Stimulated activated CD4-positive, alpha-beta T cell treated with anti-CD3 and anti-CD28 coated beads, Interleukin-15, amount 100 ng/mL, for 48 hours (primary cell): ENCODE results near the gene IQGAP2.
A peak's percentile ranks its signal among the peaks of the same experiment; 100 is the strongest.

Experiments
- DNase-seq, 2 donors: peaks; one replicate each; pipeline ENCODE4 v3.0.0-alpha.2; 2020; ENCODE audit warnings: low read depth in 2 of 2

The IQGAP2 gene

DNA sequence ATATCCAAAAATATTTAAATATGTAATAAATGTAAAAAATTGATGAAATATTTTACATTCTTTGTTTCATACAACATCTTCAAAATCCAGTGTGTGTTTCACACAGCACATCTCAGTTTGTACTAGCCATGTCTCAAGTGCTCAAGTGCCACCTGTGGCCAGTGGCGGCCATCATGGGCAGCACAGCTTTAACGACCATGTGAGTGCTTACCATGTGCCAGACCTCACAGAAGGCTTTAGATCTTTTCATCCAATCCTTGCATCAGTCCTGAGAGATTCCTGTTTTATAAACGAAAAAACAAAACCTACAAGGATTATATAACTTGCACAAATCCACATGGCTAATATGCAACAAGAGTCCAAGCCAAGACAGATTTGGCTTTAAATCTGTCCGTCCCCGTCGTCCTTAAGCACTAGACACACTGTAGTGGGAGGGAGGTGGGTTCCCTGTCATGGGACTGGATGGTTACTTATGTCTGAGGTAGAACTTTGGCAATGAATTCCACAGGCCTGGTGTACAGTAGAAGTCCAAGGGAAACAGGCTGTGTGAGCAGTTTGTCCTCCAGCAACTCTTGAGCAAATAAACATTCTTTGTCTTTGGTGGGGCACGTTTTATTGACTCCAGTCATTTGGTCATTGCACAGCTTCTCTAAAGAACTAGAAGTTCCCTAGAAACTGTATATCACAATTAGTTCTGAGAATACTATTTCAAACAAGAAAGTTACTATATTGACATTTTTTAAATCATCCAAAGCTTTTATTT lies 287.8 kb downstream of the IQGAP2 start:
- no peak for DNase-seq

DNA sequence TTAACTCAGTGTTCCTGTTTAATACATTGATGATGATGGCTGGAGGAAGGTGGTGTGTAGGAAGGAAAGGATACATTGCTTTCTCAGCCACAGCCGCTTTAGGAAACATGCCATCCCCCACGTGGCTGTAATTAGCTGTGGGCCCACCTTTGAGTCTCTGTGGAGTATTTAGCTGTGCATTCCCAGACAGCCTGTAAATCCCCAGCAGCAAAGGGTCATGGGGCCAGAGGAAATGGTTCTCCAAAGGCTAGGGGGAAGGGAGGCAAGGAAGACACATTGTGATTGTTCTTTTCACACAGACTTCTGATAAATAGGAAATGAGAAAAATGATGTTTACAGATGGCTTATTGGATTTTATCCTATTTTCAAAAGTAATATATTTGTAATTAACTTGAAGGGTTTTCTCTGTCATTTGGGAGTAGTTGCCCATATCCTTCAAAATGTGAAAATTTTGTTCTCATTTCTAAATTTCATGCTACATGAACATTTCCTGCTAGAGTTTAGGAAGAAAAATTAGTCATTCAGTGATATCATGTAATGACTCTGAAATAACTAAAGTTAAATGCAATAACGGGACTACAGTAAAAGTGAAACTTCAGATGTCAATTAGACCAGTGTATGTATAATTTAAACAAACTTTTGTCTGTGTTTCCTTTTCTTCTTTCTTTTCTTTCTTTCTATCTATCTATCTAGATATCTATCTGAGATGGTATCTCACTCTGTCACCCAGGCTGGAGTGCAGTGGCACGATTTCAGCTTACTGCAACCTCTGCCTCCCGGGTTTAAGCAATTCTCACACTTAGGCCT lies 288.6 kb downstream of the IQGAP2 start:
- DNase-seq = no peak

DNA sequence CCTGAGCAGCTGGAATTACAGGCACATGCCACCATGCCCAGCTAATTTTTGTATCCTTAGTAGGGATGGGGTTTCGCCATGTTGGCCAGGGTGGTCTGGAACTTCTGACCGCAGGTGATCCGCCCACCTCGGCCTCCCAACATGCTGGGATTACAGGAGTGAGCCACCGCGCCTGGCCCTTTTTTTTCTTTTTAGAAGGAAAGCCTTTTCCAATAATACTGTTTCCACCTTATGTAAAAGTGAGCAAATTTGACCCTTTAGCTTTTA lies 289.1 kb downstream of the IQGAP2 start:
- DNase-seq = no peak

DNA sequence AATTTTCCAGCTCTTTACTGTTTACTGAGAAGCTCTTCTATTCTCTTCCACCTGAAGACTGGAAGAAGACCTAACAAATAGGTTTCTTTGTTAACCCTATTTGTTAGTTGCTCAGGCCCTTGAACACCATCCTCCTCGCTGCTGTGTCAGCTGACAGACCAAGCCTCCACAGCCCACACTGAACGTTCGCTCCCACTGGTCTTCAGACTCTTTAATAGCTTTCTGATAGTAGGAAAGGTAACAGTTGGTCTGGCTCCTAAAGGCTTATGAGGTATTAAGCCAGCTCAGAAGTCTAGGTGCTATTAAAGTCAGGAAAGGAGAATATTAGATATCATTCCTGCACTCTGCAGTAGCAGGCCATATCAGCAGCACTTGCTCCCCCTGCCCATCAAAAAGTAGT lies 289.6 kb downstream of the IQGAP2 start:
- no peak for DNase-seq

DNA sequence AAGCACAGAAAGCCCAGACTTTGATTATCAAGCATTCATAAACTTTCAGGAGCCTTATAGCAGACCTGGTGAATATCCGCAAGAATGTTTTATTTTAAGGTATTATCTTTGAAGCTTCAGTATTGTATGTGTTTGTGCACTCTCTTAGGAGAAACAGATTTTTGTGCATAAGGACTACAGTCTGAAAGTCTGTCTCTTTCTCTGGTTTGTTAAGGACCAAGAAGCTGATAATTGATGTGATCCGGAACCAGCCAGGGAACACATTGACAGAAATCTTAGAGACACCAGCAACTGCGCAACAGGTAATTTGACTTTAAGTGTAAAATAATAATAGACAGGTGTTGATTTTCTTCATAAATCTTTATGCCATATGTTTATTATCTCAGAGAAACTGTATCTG lies 290.1 kb downstream of the IQGAP2 start:
- DNase-seq = no peak

DNA sequence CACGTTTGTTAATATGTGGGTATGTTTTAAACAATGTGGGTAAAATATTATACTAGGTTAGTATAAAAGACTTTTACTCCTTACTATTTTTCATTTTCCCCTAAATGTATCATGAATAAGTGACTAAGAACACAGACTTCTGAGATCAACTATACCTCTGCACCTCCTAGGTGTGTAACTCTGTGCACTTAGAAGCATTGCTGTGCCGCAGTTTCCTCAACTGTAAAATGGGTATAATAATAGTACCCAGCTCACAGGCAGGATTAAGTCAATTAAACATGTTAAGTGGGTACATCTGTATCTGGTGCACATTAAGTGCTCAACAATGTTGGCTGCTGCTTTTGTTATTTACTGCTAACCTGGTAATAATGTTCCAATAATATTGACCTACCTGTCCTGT lies 291.2 kb downstream of the IQGAP2 start:
- no peak for DNase-seq

DNA sequence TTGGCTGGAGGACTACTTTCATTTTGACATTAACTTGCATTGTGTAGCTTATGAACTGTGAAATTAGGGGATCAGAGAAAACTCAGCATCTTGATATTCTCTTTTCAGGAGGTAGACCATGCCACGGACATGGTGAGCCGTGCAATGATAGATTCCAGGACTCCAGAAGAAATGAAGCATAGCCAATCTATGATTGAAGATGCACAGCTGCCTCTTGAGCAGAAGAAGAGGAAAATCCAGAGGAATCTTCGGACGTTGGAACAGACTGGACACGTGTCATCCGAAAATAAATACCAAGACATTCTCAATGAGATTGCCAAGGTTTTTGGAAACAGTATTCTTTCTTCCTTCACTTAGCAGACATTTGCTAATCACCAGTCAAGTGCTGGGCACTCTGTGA lies 292.3 kb downstream of the IQGAP2 start:
- DNase-seq = no peak

DNA sequence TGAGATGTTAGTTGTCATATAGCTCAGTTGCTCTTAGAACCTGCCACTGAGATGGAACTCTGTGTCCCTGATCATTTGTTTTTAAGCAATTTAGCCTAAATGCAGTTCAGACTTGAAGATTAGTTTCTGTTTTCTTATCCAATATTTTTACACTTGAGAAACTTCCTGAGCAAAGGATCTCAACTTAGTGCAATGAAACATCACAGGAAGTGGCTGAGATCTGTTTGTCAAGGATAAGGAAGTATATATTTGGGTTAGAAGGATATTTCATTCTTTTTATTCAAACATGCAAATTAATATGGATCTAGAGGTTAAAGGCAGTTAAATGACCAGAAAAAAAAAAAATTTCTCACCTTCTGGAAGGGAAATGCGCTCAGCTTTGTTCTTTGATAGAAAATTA lies 293.2 kb downstream of the IQGAP2 start:
- no peak for DNase-seq

DNA sequence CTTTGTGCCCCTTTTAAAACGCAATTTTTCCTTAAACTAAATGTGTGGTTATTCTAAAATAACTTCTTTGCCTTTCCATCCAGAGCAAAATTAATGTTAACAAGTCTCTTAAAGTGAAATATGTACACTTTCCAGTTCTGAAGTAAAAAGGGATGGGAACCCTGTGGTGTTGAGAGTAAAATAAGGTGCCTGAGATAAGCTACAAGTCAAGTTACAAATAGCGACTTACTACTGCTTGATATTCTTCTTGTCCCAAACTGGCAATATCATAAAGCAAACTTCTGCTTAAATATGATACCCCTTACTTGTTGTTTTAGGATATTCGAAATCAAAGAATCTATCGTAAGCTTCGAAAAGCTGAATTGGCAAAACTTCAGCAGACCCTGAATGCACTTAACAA lies 294.6 kb downstream of the IQGAP2 start:
- no peak for DNase-seq

DNA sequence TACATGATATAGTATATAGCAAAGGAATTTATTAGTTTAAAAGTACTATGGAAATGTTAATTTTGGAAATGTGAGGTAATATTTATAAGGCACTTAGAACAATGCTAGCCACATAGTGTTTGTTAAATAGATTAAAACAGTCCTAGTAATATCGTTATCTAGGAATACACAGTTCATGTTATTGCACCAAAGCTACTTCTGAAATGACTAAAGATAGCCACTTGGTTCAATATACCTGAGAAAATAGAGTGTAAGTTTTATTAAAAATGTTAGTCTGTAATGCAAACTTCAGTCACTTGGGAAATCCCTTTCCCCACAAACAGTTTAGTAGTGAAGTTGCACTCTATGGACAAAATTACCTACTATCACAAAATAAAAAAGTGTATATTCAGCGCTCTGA lies 297.5 kb downstream of the IQGAP2 start:
- no peak for DNase-seq

DNA sequence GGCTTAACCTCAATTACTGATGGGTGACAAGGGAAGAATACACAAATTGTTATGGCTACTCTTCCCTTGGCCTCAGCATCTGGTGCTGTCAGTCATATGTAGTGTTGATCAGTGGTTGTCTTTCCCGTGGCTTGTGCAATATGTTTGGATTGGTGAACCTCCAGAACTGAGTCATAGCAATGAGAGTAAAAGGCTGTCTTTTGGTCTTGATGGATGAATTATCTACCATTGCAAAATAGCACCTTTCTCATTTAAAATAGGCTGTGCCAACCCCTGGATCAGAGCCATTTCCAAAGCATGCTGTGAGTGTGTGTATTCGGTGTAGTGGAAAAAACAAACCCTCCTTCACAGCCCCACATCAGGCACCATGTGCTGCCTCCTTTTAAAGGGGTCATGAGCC lies 298.2 kb downstream of the IQGAP2 start:
- DNase-seq = no peak

DNA sequence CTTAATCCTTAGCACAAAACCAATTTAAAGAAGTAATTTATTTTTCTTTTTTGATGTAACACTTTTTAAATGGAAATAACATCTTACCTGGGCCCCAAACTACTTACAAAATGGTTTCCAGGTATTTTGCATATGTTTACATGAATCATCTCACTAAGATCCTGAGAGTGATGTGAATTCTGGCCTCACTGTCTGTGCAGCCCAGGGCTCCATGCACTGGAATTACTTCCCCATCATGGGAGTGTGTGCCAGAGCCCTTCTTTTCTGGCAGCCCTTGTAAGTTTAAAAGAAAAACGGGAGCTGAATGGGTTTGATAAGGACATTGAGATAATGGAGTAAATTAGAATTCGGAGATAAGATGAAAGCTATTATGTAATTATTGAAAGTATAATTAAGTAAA lies 300.6 kb downstream of the IQGAP2 start:
- DNase-seq = no peak

DNA sequence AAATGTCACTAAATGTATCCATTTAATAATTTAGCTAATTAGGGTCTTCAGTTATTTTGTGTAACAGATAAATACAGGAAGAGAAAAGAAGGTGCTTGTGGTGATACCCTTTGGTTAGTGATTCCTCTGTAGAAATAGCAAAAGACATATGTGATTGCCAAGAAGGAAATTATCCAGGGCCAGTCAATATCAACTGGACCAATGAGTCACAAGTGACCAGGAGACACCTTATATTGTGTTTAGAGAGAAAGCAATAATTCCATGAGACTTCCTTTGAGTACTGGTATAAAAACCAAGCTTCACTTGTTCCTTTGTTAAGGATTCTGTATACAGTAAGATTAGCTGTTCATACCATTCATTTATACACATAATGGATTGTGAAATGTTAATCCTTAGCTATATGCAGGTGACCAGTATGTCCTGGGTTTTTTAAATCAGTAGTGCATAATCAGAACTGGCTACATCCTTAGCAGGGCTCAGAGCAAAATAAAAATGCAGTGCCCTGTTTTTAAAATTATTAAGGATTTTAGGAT lies 301.1 kb downstream of the IQGAP2 start:
- no peak for DNase-seq

DNA sequence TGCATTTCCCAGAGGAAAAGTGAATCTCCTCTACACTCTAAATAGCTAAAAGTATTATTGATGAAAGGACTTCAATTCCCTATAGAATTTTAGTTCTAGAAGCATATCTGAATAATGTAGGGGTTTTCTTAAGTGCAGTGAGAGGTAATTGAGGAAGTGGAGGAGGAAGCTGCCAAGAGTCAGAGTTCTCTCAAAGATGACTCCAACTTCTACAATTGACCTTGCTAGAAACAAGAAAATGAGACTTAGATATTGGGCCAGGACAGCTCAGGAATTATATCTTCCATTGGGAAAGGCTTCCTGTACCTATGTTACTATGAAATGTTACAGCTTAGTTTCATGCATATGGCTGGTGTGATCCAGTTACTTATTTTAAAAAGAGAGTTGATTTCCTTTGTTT lies 302.5 kb downstream of the IQGAP2 start:
- no peak for DNase-seq

DNA sequence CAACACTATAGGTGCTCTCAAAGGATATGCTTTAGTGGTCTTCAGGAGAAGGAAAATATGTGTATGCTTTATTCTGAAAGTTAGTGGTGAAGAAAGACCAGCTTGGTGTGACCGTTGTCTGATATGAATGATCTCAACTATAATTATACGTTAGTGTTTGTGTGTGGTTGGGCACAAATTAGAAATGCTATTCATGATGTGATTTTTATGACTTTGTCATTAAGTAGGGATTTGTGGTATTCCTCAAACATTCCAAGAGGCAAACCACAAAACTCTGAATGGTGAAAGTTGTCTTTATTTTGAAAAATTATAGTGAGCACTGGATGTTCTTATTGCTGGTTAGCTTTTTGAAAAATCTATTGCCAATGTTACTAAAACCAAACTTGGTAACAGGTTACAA lies 306.7 kb downstream of the IQGAP2 start:
- no peak for DNase-seq

DNA sequence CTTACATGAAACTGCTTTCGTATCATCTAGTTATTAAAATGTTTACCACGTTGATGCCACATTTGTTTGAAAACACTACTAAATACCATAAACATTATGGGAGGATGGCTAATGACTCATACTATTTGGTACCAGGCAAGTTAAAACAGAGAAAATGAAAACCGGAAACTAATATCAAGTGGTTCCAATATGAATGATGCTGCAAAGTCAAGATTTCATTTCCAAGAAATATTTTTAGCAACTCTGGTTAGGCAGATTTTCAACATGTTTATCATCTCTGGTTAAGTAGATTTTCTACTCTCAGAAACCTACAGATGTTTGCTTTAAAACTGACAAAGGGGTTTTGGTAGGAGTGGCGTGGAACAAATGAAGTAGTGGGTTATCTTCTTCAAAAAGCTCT lies 307.9 kb downstream of the IQGAP2 start:
- DNase-seq = no peak

DNA sequence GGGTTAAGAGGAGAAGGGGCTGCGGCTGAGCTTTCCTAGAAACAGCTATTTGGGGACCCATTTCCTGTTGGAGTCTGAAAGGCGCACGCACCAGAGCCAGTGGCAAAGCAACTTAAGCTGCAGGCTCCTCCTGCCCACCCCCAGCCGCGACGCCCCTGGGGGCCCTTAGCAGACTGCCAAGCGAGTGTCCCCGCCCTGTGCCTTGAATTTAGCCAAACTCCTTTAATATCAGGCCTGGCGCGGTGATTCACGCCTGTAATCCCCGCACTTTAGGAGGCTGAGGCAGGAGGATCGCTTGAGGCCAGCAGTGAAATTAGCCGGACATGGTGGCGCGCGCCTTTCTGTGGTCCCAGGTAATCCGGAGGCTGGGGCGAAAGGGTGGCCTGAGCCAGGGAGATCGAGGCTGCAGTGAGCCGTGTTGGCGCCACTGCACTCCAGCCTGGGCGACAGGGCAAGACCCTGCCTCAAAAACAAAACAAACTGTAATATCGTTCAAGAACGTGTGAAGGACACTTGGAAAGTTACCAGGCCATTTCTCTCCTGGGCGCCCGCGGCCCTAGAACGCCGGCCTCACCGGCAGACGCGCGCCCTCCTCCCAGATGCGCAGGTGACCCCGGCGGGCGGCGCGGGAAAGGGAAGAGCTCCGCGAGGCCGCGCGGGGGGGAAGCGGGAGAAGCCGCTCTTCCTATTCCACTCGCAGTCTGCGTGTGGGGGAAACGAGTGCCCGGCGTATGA lies 311.8 kb downstream of the IQGAP2 start:
- no peak for DNase-seq

DNA sequence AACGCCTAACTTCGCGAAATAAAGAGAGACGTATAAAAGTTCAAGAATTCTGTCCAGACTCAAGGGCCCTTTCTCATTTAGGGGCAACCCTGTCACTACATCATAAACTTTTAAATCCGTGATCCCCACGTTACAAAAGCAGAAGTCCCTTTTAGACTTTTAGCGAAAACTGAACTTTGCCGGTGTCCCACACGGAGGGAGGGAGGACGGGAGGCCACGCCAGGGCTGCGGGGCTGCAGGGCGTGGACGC lies 312.3 kb downstream of the IQGAP2 start:
- no peak for DNase-seq

DNA sequence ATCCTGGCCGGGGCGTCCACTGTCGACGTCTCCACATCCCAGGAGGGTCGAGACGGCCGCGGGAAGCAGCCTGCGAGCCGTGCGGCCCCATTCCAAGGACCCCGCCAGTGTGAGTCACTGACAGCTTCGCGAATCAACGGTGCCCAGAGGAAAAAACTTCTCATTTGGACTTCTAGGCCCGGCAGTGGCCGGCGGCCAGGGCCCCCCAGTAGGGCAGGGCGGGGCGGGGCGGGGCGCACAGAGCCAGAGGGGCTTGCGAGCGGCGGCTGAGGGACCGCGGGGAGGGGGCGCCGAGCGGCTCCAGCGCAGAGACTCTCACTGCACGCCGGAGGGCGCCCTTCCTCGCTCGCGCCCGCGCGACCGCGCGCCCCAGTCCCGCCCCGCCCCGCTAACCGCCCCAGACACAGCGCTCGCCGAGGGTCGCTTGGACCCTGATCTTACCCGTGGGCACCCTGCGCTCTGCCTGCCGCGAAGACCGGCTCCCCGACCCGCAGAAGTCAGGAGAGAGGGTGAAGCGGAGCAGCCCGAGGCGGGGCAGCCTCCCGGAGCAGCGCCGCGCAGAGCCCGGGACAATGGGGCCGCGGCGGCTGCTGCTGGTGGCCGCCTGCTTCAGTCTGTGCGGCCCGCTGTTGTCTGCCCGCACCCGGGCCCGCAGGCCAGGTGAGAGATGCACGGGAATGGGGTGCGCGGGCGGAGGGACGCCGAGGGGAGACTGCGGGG lies 312.8 kb downstream of the IQGAP2 start, which contains the start of gene F2R:
TSS of gene F2R (plus strand) at position 391 of the 720 bp plus-strand sequence. CDS start at position 573, 182 bp downstream.
- peak in 1 of 2 donors; percentile 46 for DNase-seq

DNA sequence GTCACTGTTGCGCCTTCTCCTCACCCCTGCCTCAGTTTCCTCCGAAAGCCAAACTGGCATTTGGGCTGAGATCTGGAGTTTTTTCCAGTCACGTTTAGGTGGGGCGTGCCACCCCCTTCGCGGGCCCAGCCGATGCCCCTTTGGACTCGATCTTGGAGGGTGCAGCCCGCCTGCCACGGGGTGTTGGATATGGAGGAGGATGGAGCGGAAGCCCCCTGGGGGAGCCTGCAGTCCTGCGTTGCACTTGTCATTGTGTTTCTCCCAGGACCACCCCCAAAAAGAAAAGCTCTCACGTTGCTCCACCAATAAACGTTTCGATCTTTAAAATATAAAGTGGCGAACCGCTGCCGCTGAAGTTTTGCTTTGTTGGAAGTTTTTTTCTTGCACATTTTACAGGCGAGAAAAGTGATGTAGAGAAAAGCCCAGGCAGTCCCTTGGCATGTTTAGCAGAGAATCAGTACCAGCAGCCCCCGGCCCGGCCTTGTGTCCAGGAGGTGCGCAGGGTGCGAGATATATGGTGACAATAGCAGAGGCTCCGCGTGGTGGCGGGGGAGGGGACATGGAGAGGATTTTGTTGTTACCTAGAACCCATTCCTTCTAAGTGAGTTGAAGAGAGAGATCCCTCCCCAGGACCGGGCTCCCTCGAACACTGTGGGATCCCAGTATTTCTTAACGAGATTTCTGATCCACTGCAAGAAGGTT lies 313.5 kb downstream of the IQGAP2 start:
- DNase-seq = no peak

DNA sequence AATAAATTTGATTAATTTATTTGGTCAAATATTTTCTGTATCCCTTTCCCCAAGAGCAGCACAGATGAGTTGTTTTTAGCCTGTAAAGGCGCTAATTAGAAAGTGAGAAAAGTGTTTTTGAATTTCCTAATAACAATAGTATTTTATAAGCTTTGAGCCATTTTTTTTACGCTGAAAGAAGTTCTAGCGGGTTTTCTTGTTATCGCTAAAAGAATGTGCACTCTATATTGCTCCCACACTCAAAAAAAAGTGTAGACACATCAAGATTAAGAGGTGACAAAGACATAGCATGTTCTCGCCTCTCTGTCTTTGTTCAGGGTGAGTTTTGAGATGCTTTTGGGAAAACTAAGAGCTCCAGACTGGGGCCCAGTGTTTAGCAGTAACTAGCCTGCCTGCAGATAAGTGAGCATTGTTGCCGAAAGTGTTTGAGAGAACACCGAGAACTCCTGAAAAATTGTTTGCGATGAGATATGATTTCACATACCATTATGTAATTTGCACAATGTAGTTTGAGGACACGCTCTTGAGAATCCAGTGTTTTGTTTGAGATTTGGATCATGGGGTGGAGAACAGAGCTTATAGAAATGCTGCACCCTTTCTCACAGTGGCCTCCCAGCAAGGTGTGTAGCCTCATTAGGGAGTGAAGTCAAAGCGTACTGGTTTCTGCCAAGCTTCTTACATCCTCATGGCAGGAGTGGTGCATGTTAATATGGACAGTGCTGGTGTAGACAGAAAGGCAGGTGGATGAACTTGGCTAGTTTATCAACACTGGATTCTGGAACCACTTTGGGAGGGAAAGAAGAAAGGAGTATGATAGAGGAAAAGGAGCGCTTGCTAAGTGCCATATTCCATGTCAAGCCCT lies 314.4 kb downstream of the IQGAP2 start:
- no peak for DNase-seq
